Measurements from ENCODE around the gene C19orf44.
"Not testable (repeated sequence)": the region's sequence is repeated elsewhere in the genome, so short reads cannot be mapped to it uniquely, and the experiment has no call there.

C19orf44 gene

GRCh38 chr19:16532440-16533234 lies 36.4 kb downstream of the C19orf44 start:
- in situ Hi-C loops (cut with MboI; ENCODE audit: low sequenced_read_pairs): no loop called here

- in situ Hi-C loops (cut with MboI; ENCODE audit: low sequenced_read_pairs): no loop called here
Measured at GRCh38 chr19:16535381-16535780, 39.2 kb downstream of the C19orf44 start.

DNA sequence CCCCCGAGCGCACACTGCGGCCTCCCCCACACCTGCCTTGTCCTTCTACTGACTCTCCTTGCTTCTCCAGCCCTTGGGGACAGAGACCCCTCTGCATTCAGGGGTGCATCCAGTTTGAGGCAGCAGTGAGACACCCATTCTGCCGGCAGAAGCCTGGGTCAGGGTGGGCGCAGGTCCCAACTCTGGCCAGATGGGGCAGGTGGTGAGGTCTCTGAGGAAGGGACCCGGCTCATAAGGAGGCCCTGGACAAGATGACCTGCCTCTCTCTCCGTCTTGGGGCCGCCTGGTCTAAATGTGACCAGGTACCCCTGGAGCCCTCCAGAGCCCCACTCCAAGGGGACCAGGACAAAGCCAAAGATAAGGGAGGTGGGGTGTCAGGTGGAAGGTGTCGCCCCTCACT lies 39.9 kb downstream of the C19orf44 start:
- in situ Hi-C loops (cut with MboI; ENCODE audit: low sequenced_read_pairs): no loop called here

DNA sequence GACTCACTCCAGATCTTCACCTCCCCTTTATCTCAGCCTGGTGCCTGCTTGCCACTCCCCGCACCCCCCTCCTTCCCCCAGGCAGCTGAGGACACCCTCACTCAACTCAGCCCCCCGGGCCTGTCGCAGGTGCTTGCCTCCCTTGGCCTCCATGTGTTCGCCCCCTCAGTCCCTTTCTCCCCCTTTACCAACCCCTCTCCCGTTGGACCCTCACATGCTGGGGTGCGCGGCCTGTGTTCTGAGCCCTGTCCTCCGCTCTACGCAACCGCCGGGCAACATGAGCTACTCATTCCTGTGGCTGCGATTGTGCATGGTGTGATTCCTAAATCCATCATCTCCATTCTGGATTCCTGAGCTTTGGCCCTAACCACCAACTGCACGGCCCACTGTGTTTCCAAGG lies 40.9 kb downstream of the C19orf44 start:
- in situ Hi-C loops (cut with MboI; ENCODE audit: low sequenced_read_pairs): no loop called here

- in situ Hi-C loops (cut with MboI; ENCODE audit: low sequenced_read_pairs): no loop called here
Measured at GRCh38 chr19:16540948-16541347, 44.8 kb downstream of the C19orf44 start.

DNA sequence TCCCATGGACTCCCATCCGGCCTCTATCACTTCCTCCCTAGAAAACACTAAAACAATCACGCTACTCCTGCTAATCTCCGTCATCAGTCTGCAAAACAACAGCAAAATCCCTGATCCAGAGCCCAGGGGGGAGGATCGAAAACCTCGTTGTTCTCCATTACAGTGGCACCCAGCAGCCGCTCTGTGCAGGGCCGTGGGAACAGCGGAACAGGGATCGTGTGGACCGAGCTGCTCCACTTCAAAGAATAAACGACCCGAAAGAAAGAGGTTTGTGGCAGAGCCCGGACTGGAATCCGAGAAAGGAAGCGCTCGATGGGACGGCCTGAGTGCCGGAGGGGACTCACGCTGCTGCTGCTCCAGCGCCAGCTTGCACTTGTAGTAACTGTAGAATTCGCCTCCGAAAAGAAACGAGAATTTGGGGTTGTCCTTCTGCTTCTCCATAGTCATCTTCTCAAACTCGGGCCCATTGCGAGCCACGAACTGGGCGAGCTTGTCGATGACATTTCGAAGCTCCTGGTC lies 45.4 kb downstream of the C19orf44 start:
- in situ Hi-C loops (cut with MboI; ENCODE audit: low sequenced_read_pairs): no loop called here

GRCh38 chr19:16542045-16542909 lies 46.1 kb downstream of the C19orf44 start, which contains the start of gene CHERP:
CHERP (minus strand) TSS chr19:16542437; CDS start chr19:16542378, 59 bp downstream.
- in situ Hi-C loops (cut with MboI; ENCODE audit: low sequenced_read_pairs): no loop called here

DNA sequence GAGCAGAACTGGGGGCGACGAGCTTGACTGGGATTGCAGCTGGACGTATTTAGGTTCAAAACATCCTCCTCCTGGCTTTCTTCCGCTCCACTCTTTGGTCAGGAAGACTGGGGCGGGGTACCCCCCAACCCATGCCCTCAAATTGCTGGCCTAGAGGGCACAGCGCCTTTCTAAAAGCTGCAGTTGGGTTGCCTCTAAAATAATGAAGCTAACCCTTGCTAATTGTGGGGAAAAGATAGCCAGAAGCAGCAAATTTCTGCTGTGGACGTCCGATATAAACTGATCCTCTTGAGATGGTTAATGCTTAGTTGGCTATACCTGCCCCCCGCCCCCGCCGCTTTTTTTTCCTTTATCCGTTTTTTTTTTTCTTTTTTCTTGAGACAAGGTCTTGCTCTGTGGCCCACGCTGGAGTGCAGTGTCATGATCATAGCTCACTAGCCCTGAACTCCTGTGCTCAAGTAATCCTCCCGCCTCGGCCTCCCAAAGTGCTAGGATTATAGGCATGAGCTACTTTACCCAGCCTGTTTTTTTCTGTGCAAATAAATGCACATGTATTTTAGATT lies 46.8 kb downstream of the C19orf44 start:
- in situ Hi-C loops (cut with MboI; ENCODE audit: low sequenced_read_pairs): no loop called here

- in situ Hi-C loops (cut with MboI; ENCODE audit: low sequenced_read_pairs): not testable (repeated sequence)
Measured at GRCh38 chr19:16543734-16544133, 47.5 kb downstream of the C19orf44 start.

DNA sequence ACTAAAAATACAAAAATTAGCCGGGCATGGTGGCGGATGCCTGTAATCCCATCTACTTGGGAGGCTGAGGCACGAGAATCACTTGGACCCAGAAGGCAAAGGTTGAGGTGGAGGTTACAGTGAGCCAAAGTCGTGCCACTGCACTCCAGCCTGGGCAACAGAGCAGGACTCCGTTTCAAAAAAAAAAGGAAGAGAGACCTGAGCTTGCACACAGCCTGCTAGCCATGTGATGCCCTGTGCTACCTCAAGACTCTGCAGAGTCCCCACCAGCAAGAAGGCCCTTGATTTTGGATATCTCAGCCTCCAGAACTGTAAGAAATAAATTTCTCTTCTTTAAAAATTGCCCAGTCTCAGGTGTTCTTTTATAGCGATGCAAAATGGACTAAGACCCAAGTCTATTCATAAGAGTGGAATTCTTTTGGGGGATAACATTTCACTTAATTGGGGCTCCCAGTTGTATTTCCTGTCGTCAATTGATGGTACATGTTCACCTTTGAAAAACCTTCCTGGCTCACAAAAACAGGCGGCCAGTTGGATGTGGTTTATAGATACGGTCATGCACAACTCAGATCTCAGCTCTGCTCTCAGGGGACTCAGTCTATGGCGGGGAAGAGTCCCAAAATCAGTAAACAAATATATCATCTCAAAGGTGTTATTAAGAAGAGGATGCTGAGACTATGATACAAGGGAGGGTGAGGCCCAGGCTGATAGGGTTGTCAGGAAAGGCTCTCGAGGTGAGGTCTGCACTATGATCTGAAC lies 48.5 kb downstream of the C19orf44 start:
- in situ Hi-C loops (cut with MboI; ENCODE audit: low sequenced_read_pairs): no loop called here

- in situ Hi-C loops (cut with MboI; ENCODE audit: low sequenced_read_pairs): no loop called here
Measured at GRCh38 chr19:16548956-16549355, 52.8 kb downstream of the C19orf44 start.

- in situ Hi-C loops (cut with MboI; ENCODE audit: low sequenced_read_pairs): not testable (repeated sequence)
Measured at GRCh38 chr19:16551902-16552301, 55.7 kb downstream of the C19orf44 start.

DNA sequence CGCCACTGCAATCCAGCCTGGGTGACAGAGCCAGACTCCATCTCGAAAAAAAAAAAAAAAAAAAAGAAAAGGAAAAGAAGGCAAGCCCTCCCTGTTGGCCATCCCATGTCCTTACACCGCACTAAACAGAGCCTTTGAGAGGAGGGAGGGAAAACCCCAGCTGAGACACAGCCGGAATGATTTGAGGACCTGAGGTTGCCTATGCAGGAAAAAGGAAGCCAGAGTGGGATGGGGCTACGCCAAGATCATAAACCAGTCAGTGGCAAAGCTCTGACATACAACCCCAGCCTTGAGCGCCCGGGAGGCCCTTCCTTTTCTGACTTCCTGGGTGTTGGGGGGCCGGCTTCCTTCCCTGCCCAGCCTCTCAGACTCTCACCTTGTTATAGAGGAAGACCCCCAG lies 58.6 kb downstream of the C19orf44 start:
- in situ Hi-C loops (cut with MboI; ENCODE audit: low sequenced_read_pairs): no loop called here

DNA sequence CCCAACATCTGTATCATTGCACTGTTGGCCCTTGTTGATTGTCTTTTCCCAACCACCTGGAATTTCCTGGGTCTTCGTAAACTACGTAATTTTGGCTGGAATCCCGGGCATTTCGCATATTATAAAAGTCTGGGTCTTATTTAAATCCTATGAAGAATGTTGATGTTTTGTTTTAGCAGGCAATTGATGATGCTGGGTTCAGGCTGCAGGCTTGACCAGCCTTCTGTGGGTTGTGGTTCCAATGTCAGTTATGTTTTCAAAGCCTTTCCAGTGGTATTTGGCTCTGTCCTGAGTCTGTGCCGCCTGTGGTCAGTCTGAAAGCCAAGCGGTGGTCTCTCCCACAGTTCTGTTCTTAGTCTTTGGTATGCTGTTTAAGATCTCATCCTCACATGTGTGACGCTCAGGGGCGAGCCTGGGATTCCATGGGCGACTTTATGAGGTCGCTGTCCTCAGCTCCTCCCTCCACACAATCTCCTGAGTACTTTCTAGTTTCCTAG lies 63.6 kb downstream of the C19orf44 start:
- in situ Hi-C loops (cut with MboI; ENCODE audit: low sequenced_read_pairs): no loop called here

DNA sequence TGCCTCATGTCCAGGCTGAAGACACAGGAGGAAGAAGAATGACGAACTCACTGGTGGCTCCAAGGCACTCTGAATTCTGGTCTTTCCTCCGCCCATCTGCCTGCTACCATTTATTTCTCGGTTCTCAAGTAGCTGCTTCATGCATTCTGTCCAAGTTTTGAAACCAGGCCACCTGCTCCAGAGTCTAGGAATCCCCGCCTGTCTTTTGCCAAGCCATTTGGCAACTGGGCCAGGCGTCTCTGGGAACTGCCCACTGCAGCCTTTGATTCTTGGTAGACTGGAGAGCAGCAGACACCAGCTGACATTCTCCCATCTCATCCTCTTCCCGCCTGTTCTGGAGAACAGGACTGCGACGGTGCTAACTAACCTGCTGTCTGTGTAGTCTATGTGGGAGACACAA lies 65.2 kb downstream of the C19orf44 start:
- in situ Hi-C loops (cut with MboI; ENCODE audit: low sequenced_read_pairs): no loop called here

- in situ Hi-C loops (cut with MboI; ENCODE audit: low sequenced_read_pairs): no loop called here
Measured at GRCh38 chr19:16562608-16563025, 66.4 kb downstream of the C19orf44 start.

GRCh38 chr19:16564842-16565241 lies 68.6 kb downstream of the C19orf44 start:
- in situ Hi-C loops (cut with MboI; ENCODE audit: low sequenced_read_pairs): no loop called here

DNA sequence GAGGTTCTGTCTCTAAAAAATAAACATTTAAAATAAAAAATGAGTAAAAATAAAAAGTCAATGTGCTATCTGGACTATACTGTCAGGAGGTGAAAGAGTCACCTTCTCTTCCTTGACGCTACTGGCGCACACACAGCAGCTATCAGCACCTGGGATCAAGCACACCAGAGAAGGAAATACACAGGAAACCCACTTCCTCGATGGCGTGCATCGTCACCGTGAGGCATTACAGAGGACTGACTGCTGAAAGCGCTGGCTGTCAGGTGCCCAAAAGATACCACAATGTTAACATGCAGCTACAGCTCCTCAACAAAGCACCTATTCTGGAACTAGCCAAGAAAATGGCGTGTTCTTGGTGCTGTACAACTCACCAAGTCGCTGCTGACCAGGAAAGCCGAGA lies 70.0 kb downstream of the C19orf44 start:
- in situ Hi-C loops (cut with MboI; ENCODE audit: low sequenced_read_pairs): no loop called here

GRCh38 chr19:16566702-16567101 lies 70.5 kb downstream of the C19orf44 start:
- in situ Hi-C loops (cut with MboI; ENCODE audit: low sequenced_read_pairs): no loop called here

- in situ Hi-C loops (cut with MboI; ENCODE audit: low sequenced_read_pairs): no loop called here
Measured at GRCh38 chr19:16569609-16570320, 73.6 kb downstream of the C19orf44 start.
